NB4 (cell line): ENCODE data around the gene WDR7.

Experiments used
- DNase-seq: peaks from one replicate; pipeline ENCODE4 v3.0.0; 2010; ENCODE audit warnings: low read depth
- H3K4me3 ChIP-seq: one replicate; pipeline ENCODE4 v1.5.1; 2011; ENCODE audit warnings: mild to moderate bottlenecking, low read depth, low read length, moderate library complexity
- CTCF ChIP-seq: IDR thresholded peaks from one replicate; pipeline ENCODE4 v1.5.1; 2012; ENCODE audit warnings: low read depth, low read length
- MAX ChIP-seq: IDR thresholded peaks from 2 replicates; pipeline ENCODE4 v1.6.1; 2011; ENCODE audit warnings: low read depth, low read length
- MYC ChIP-seq: IDR thresholded peaks from 2 replicates; pipeline ENCODE4 v1.6.1; 2011; ENCODE audit warnings: low read depth, low read length
- POLR2A ChIP-seq: IDR thresholded peaks from 2 replicates; pipeline ENCODE4 v1.6.1; 2011; ENCODE audit warnings: mild to moderate bottlenecking; ENCODE audit not compliant: insufficient read length; ENCODE audit errors: extremely low read depth

The WDR7 gene

DNA sequence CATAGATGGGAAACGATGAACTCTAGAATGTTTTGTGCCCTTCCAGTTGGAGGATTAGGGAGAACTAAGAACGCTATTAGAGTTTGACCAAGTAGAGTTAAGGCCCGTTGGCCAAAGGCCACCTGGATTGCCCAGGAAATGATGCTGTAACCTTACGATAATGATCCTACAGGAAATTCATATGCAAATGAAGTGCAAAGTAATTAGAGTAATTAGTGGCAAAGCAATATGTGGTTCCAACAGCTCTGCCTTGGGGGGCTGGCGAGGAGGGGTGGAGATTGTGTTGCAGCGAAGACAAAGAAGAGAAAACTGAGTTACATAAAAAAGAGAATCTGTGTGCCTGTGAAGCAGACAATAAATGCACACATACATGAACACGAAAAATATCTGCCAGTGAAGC, 434.2 kb downstream of the WDR7 start:
- no peak for TF ChIP-seq MYC
- TF ChIP-seq CTCF: no peak
- no peak for TF ChIP-seq POLR2A
- no peak for TF ChIP-seq MAX
- DNase-seq: no peak
- no peak overlapping the region for H3K4me3 ChIP-seq

- no peak for DNase-seq
- no peak overlapping the region for H3K4me3 ChIP-seq
- TF ChIP-seq MAX: no peak
- TF ChIP-seq POLR2A: no peak
- TF ChIP-seq CTCF: no peak
- TF ChIP-seq MYC: no peak
Measured at GRCh38 chr18:57086163-57086562, 435.0 kb downstream of the WDR7 start.
